ENCODE data around the gene MAPK14.

Gene MAPK14

GRCh38 chr6:36050305-36050704 lies 22.7 kb downstream of the MAPK14 start:
- no peak overlapping the region for H3K4me3 ChIP-seq (ENCODE audit: low read depth, low read length)
- DNase-seq (ENCODE audit: low read depth): no peak
- TF ChIP-seq CTCF (IDR thresholded peaks at IDR 0.05; ENCODE audit: low read depth, low read length, missing control alignments): no peak

GRCh38 chr6:36050947-36051710 lies 23.5 kb downstream of the MAPK14 start:
- no peak for DNase-seq (ENCODE audit: low read depth)
- no peak for TF ChIP-seq CTCF (IDR thresholded peaks at IDR 0.05; ENCODE audit: low read depth, low read length, missing control alignments)
- no peak overlapping the region for H3K4me3 ChIP-seq (ENCODE audit: low read depth, low read length)

GRCh38 chr6:36052097-36052496 lies 24.5 kb downstream of the MAPK14 start:
- no peak for TF ChIP-seq CTCF (IDR thresholded peaks at IDR 0.05; ENCODE audit: low read depth, low read length, missing control alignments)
- no peak for DNase-seq (ENCODE audit: low read depth)
- no peak overlapping the region for H3K4me3 ChIP-seq (ENCODE audit: low read depth, low read length)

GRCh38 chr6:36053878-36054277 lies 26.3 kb downstream of the MAPK14 start:
- no peak for DNase-seq (ENCODE audit: low read depth)

GRCh38 chr6:36054415-36054814 lies 26.8 kb downstream of the MAPK14 start:
- DNase-seq (ENCODE audit: low read depth): no peak
- H3K4me3 ChIP-seq (ENCODE audit: low read depth, low read length): no peak overlapping the region
- no peak for TF ChIP-seq CTCF (IDR thresholded peaks at IDR 0.05; ENCODE audit: low read depth, low read length, missing control alignments)

More at GRCh38 chr6:36053878-36054277, 26.3 kb downstream of the MAPK14 start:
- H3K4me3 ChIP-seq (ENCODE audit: low read depth, low read length): no peak overlapping the region
- TF ChIP-seq CTCF (IDR thresholded peaks at IDR 0.05; ENCODE audit: low read depth, low read length, missing control alignments): no peak

- DNase-seq (ENCODE audit: low read depth): no peak
- H3K4me3 ChIP-seq (ENCODE audit: low read depth, low read length): no peak overlapping the region
- TF ChIP-seq CTCF (IDR thresholded peaks at IDR 0.05; ENCODE audit: low read depth, low read length, missing control alignments): no peak
Measured at GRCh38 chr6:36054956-36055355, 27.3 kb downstream of the MAPK14 start.

- DNase-seq (ENCODE audit: low read depth): no peak
- no peak for TF ChIP-seq CTCF (IDR thresholded peaks at IDR 0.05; ENCODE audit: low read depth, low read length, missing control alignments)
- no peak overlapping the region for H3K4me3 ChIP-seq (ENCODE audit: low read depth, low read length)
Measured at GRCh38 chr6:36056178-36056577, 28.6 kb downstream of the MAPK14 start.

All from GM12864 (cell line).